Tibial artery (tissue), 4 donors: Measurements from ENCODE around the gene ADAMTS9.

ENCODE experiments used
- DNase-seq, 2 donors: peaks; one replicate each; pipeline ENCODE4 v3.0.0-alpha.2; 2019
- H3K27ac ChIP-seq, 2 donors: fragments of 200-600 bp; sonication (generic) in 1 of 2; 1 replicate in 1 of 2; 2 replicates in 1 of 2; pipeline ENCODE4 v1.5.1; 2018 to 2019; ENCODE audit warnings: mild to moderate bottlenecking in 1 of 2
- H3K27me3 ChIP-seq, 2 donors: fragments of 200-600 bp; sonication (generic) in 1 of 2; one replicate each; pipeline versions ENCODE4 v1.5.1 to v1.6.0; 2016 to 2019
- H3K36me3 ChIP-seq, 3 donors: fragments of 200-600 bp; sonication (generic) in 2 of 3; one replicate each; pipeline ENCODE4 v1.5.1; 2016 to 2019; ENCODE audit warnings: mild to moderate bottlenecking in 2 of 3
- H3K4me1 ChIP-seq, 4 donors: fragments of 200-600 bp; sonication (generic) in 2 of 4; 1 replicate in 3 of 4; 2 replicates in 1 of 4; pipeline ENCODE4 v1.5.1; 2016 to 2019
- H3K4me3 ChIP-seq, 2 donors: fragments of 200-600 bp; sonication (generic) in 1 of 2; 1 replicate in 1 of 2; 2 replicates in 1 of 2; pipeline ENCODE4 v1.5.1; 2018 to 2019; ENCODE audit warnings: mild to moderate bottlenecking in 2 of 2
- H3K9me3 ChIP-seq, 3 donors: fragments of 200-600 bp; sonication (generic) in 1 of 3; one replicate each; pipeline ENCODE4 v1.5.1; 2016 to 2019
- CTCF ChIP-seq, 2 experiments: fragments of 200-600 bp in 1 of 2; fragments of 450-650 bp in 1 of 2; IDR thresholded peaks; one replicate each; pipeline ENCODE4 v1.5.1; 2017 to 2019; ENCODE audit warnings: antibody characterized with exemption in 2 of 2, mild to moderate bottlenecking in 1 of 2, moderate library complexity in 1 of 2
- intact Hi-C: fragments of 100-400 bp; cut with DNase I; formaldehyde crosslinking; loops from one replicate; pipeline ENCODE4 v1.15.0; 2023; ENCODE audit warnings: low total_unique reads

ADAMTS9 gene

GRCh38 chr3:64518496-64518895 lies 169.3 kb downstream of the ADAMTS9 start:
- H3K27me3 ChIP-seq: no peaks in the 10 kb centered on the region
- intact Hi-C loops: no loop called here
- no peak for TF ChIP-seq CTCF (IDR thresholded peaks at IDR 0.05)
- H3K27ac ChIP-seq: no peak overlapping the region
- no peaks in the 10 kb centered on the region for H3K9me3 ChIP-seq
- H3K4me1 ChIP-seq: no peaks in the 10 kb centered on the region
- H3K36me3 ChIP-seq: peaks cover 13 to 28% (median 24%) of the 10 kb centered on the region in 3 donors
- DNase-seq: no peak
- H3K4me3 ChIP-seq: no peak overlapping the region

- H3K27me3 ChIP-seq: no peaks in the 10 kb centered on the region
- no peak overlapping the region for H3K27ac ChIP-seq
- H3K4me3 ChIP-seq: no peak overlapping the region
- no peaks in the 10 kb centered on the region for H3K4me1 ChIP-seq
- DNase-seq: no peak
- TF ChIP-seq CTCF (IDR thresholded peaks at IDR 0.05): no peak
- no peaks in the 10 kb centered on the region for H3K9me3 ChIP-seq
- intact Hi-C loops: no loop called here
- peaks cover 7 to 11% (median 10%) of the 10 kb centered on the region in 3 donors for H3K36me3 ChIP-seq
Observed at GRCh38 chr3:64514889-64515288, 172.9 kb downstream of the ADAMTS9 start.

GRCh38 chr3:64509206-64509605 lies 178.6 kb downstream of the ADAMTS9 start:
- H3K27ac ChIP-seq: no peak overlapping the region
- no peak for TF ChIP-seq CTCF (IDR thresholded peaks at IDR 0.05)
- no peak for DNase-seq
- no peak overlapping the region for H3K4me3 ChIP-seq
- no peaks in the 10 kb centered on the region for H3K36me3 ChIP-seq
- H3K9me3 ChIP-seq: no peaks in the 10 kb centered on the region
- no peaks in the 10 kb centered on the region for H3K4me1 ChIP-seq
- intact Hi-C loops: no loop called here
- no peaks in the 10 kb centered on the region for H3K27me3 ChIP-seq

- intact Hi-C loops: no loop called here
- no peaks in the 10 kb centered on the region for H3K9me3 ChIP-seq
Observed at GRCh38 chr3:64508140-64508539, 179.7 kb downstream of the ADAMTS9 start.

GRCh38 chr3:64506255-64506654 lies 181.5 kb downstream of the ADAMTS9 start:
- Histone ChIP-seq H3K27ac (no peak overlapping the region), H3K4me1 (no peaks in the 10 kb centered on the region), H3K27me3 (no peaks in the 10 kb centered on the region), H3K9me3 (no peaks in the 10 kb centered on the region), H3K36me3 (no peaks in the 10 kb centered on the region), H3K4me3 (no peak overlapping the region)
- no peak for TF ChIP-seq CTCF (IDR thresholded peaks at IDR 0.05)
- intact Hi-C loops: no loop called here
- no peak for DNase-seq

More at GRCh38 chr3:64508140-64508539, 179.7 kb downstream of the ADAMTS9 start:
- Histone ChIP-seq H3K4me3 (no peak overlapping the region), H3K27me3 (no peaks in the 10 kb centered on the region), H3K4me1 (no peaks in the 10 kb centered on the region), H3K27ac (no peak overlapping the region), H3K36me3 (no peaks in the 10 kb centered on the region)
- no peak for DNase-seq
- TF ChIP-seq CTCF (IDR thresholded peaks at IDR 0.05): no peak

- intact Hi-C loops: no loop called here
- no peaks in the 10 kb centered on the region for H3K9me3 ChIP-seq
- H3K4me3 ChIP-seq: no peak overlapping the region
- no peaks in the 10 kb centered on the region for H3K4me1 ChIP-seq
- H3K27me3 ChIP-seq: no peaks in the 10 kb centered on the region
- no peak for DNase-seq
- TF ChIP-seq CTCF (IDR thresholded peaks at IDR 0.05): no peak
- no peak overlapping the region for H3K27ac ChIP-seq
- no peaks in the 10 kb centered on the region for H3K36me3 ChIP-seq
Observed at GRCh38 chr3:64505419-64505818, 182.4 kb downstream of the ADAMTS9 start.
